HFF-Myc (cell line): ENCODE measurements around the gene NEGR1.

Source experiments
- DNase-seq: peaks from one replicate; pipeline ENCODE4 v3.0.0-alpha.2; 2011; ENCODE audit warnings: low read depth; ENCODE audit errors: extremely low read depth
- H3K4me3 ChIP-seq: replicated peaks from 2 replicates; pipeline ENCODE4 v1.5.1; 2011; ENCODE audit warnings: low read depth, mild to moderate bottlenecking, control low read depth, low read length
- CTCF ChIP-seq: IDR thresholded peaks from 2 replicates; pipeline ENCODE4 v1.5.1; 2012; ENCODE audit warnings: mild to moderate bottlenecking, low read depth, low read length, control low read depth; ENCODE audit errors: missing control alignments

NEGR1 gene

GRCh38 chr1:72285074-72285425 lies 2.7 kb upstream of the NEGR1 start:
- no peak for DNase-seq
- TF ChIP-seq CTCF, result no peak
- peak overlapping the region; percentile 50 for H3K4me3 ChIP-seq

- peak; percentile 64 for DNase-seq
- TF ChIP-seq CTCF, result peak; percentile 19
- peak overlapping the region; percentile 50 for H3K4me3 ChIP-seq
Observed at GRCh38 chr1:72284348-72285073, 2.2 kb upstream of the NEGR1 start.

DNA sequence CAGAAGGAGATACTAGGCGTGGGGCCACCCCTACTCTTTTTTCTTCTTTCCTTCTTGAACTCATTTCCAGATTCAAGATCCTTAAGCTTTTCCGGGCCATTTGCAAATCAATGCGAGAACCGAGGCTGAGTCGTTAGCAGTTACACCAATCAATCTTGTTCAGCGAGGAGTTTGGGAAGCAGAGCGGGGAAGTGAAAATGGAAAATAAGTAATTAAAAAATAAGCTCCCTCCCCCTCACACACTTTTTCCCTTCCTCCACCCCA lies 1.7 kb upstream of the NEGR1 start:
- DNase-seq, result no peak
- TF ChIP-seq CTCF, result no peak
- peak overlapping the region; percentile 50 for H3K4me3 ChIP-seq

- TF ChIP-seq CTCF, result no peak
- peak overlapping the region; percentile 50 for H3K4me3 ChIP-seq
- no peak for DNase-seq
Observed at GRCh38 chr1:72283307-72284083, 1.2 kb upstream of the NEGR1 start.

- TF ChIP-seq CTCF, result no peak
- peak overlapping the region; percentile 50 for H3K4me3 ChIP-seq
- DNase-seq, result no peak
Observed at GRCh38 chr1:72283022-72283306, 625 bp upstream of the NEGR1 start.

DNA sequence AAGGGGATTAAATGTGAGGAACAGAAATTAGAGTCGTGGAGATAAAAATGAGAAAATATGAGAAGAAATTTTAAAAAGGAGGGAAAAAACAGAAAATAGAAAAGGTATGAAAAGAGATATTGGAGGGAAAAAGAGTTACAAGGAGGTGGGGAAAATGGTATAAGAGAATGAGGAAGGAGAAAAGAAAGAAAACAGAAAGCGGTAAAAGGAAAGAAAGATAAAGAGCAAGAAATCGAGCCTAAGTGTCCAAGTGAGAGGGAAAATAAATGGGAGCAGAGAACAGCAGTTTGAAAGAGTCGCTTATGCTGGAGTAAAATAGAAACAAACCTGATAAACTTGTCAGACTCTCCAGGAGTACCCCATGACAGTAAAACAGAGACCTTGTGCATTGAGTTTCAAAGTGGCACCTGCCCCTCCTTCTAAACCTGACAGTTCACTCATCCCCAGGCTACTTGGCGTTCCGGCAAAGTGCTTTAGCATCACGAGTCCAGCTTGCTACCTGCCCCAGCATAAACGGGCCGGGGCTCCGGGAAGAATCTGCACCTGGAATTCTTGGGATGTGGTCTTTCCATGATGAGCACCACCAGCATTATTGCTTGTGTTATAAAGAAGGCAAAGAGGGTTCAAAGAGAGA lies 585 bp downstream of the NEGR1 start:
- no peak for DNase-seq
- TF ChIP-seq CTCF, result no peak
- H3K4me3 ChIP-seq, result peak overlapping the region; percentile 50

DNA sequence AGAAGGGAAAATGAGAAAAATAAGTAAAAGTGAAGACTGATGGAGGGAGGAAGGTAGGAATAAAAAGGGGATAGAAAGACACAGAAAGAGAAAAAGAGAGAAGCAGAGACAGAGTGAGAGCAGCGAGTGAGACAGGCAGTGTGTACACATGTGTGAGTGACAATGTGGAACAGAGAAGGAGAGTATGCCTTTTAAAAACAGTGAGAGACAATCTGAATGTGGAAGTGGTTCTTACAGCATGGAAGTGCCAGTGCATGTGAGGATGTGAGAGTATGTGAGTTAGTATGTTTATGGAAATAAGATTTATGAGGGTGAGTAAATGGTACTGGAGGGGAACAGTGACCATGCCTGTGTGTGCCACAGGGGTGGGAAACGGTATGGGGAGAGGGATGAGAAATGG lies 1.2 kb downstream of the NEGR1 start:
- peak overlapping the region; percentile 50 for H3K4me3 ChIP-seq
- no peak for TF ChIP-seq CTCF
- DNase-seq, result no peak
